GM06990 (cell line): ENCODE data around the gene PANX2.

ENCODE experiments used
- DNase-seq: peaks from one replicate; pipeline ENCODE4 v3.0.0-alpha.2; 2011; ENCODE audit not compliant: insufficient read length; ENCODE audit errors: extremely low read depth
- H3K27me3 ChIP-seq: replicated peaks from 2 replicates; pipeline ENCODE4 v1.6.0; 2011; ENCODE audit warnings: low read length; ENCODE audit not compliant: control insufficient read depth, insufficient read depth
- H3K36me3 ChIP-seq: 2 replicates; pipeline ENCODE4 v1.5.1; 2011; ENCODE audit warnings: low read length; ENCODE audit not compliant: control insufficient read depth, insufficient read depth
- H3K4me3 ChIP-seq: replicated peaks from 2 replicates; pipeline ENCODE4 v1.5.1; 2011; ENCODE audit warnings: low read depth, mild to moderate bottlenecking, control low read depth, low read length
- CTCF ChIP-seq: IDR thresholded peaks from 2 replicates; pipeline ENCODE4 v1.5.1; 2011; ENCODE audit warnings: low read length, control low read depth, mild to moderate bottlenecking, inconsistent platforms; ENCODE audit not compliant: insufficient read depth, poor library complexity, severe bottlenecking

The PANX2 gene

GRCh38 chr22:50183141-50183971 is 12.8 kb downstream of the PANX2 start:
- Histone ChIP-seq H3K4me3 (no peak overlapping the region), H3K27me3 (no peaks in the 10 kb centered on the region), H3K36me3 (no peaks in the 10 kb centered on the region)
- peak; percentile 9 for DNase-seq
- TF ChIP-seq CTCF = no peak

GRCh38 chr22:50184004-50184901 is 13.7 kb downstream of the PANX2 start:
- Histone ChIP-seq H3K27me3 (no peaks in the 10 kb centered on the region), H3K4me3 (peak overlapping the region; percentile 22; the same call in 1 of the 2 replicates), H3K36me3 (no peaks in the 10 kb centered on the region; the same call in 1 of the 2 replicates)
- peak; percentile 27 for DNase-seq
- no peak for TF ChIP-seq CTCF

GRCh38 chr22:50184902-50185374 is 14.4 kb downstream of the PANX2 start:
- peak overlapping the region; percentile 70 for H3K4me3 ChIP-seq
- H3K27me3 ChIP-seq = no peaks in the 10 kb centered on the region
- TF ChIP-seq CTCF = no peak
- DNase-seq = no peak
- no peaks in the 10 kb centered on the region; the same call in 1 of the 2 replicates for H3K36me3 ChIP-seq

GRCh38 chr22:50185375-50186087 is 15.0 kb downstream of the PANX2 start, which contains the start of gene TRABD:
TRABD (plus strand) TSS chr22:50185913; CDS start chr22:50193061, 7,148 bp downstream.
- Histone ChIP-seq H3K36me3 (no peaks in the 10 kb centered on the region; the same call in 1 of the 2 replicates), H3K4me3 (peak within 1 kb of the TSS; percentile 80), H3K27me3 (no peaks in the 10 kb centered on the region)
- peak; percentile 91 for DNase-seq
- TF ChIP-seq CTCF = no peak

- DNase-seq = no peak
- Histone ChIP-seq H3K36me3 (no peaks in the 10 kb centered on the region; the same call in 1 of the 2 replicates), H3K27me3 (no peaks in the 10 kb centered on the region), H3K4me3 (peak overlapping the region; percentile 80)
- TF ChIP-seq CTCF = no peak
Observed at GRCh38 chr22:50186181-50186714, 15.7 kb downstream of the PANX2 start.
